ENCODE results near the gene CST6. TPM values are rescaled to one million over a fixed set of nuclear protein-coding genes. Genes with fewer than 3 reads are reported as not detected.

CST6 gene
- total RNA-seq, 1 donor from 2014 or later = 1.1 TPM

GRCh38 chr11:66052664-66052982 lies 40.8 kb downstream of the CST6 start:
- Mint-ChIP-seq H3K9me3 (no peaks in the 10 kb centered on the region), H3K36me3 (peaks cover 13% of the 10 kb centered on the region), H3K4me1 (peaks cover 46% of the 10 kb centered on the region), H3K4me3 (peak overlapping the region; percentile 99), H3K27me3 (ENCODE audit: low read depth) (peaks cover 4% of the 10 kb centered on the region), H3K27ac (peak overlapping the region; percentile 100)
- DNase-seq (ENCODE audit: low spot score in 2 of 2, unreplicated experiment in 2 of 2) = no peak
- TF ChIP-seq CTCF (IDR thresholded peaks at IDR 0.05; ENCODE audit: unreplicated experiment) = no peak

GRCh38 chr11:66055021-66055420 lies 43.2 kb downstream of the CST6 start:
- no peak for TF ChIP-seq CTCF (IDR thresholded peaks at IDR 0.05; ENCODE audit: unreplicated experiment)
- DNase-seq (ENCODE audit: low spot score in 2 of 2, unreplicated experiment in 2 of 2) = no peak
- Mint-ChIP-seq H3K27me3 (ENCODE audit: low read depth) (no peaks in the 10 kb centered on the region), H3K27ac (no peak overlapping the region), H3K36me3 (peaks cover 26% of the 10 kb centered on the region), H3K9me3 (no peaks in the 10 kb centered on the region), H3K4me1 (peaks cover 29% of the 10 kb centered on the region), H3K4me3 (no peak overlapping the region)

GRCh38 chr11:66056501-66056900 lies 44.7 kb downstream of the CST6 start:
- Mint-ChIP-seq H3K27me3 (ENCODE audit: low read depth) (no peaks in the 10 kb centered on the region), H3K36me3 (peaks cover 36% of the 10 kb centered on the region), H3K9me3 (no peaks in the 10 kb centered on the region), H3K27ac (no peak overlapping the region), H3K4me3 (no peak overlapping the region), H3K4me1 (peaks cover 17% of the 10 kb centered on the region)
- DNase-seq (ENCODE audit: low spot score in 2 of 2, unreplicated experiment in 2 of 2) = no peak
- TF ChIP-seq CTCF (IDR thresholded peaks at IDR 0.05; ENCODE audit: unreplicated experiment) = no peak

GRCh38 chr11:66059966-66060680 lies 48.3 kb downstream of the CST6 start:
- Mint-ChIP-seq H3K27me3 (ENCODE audit: low read depth) (no peaks in the 10 kb centered on the region), H3K9me3 (peaks cover 9% of the 10 kb centered on the region), H3K4me3 (no peak overlapping the region), H3K4me1 (no peaks in the 10 kb centered on the region), H3K36me3 (peaks cover 60% of the 10 kb centered on the region), H3K27ac (no peak overlapping the region)
- DNase-seq (ENCODE audit: low spot score in 2 of 2, unreplicated experiment in 2 of 2) = no peak
- TF ChIP-seq CTCF (IDR thresholded peaks at IDR 0.05; ENCODE audit: unreplicated experiment) = no peak

- Mint-ChIP-seq H3K27ac (no peak overlapping the region), H3K9me3 (peaks cover 12% of the 10 kb centered on the region), H3K4me1 (no peaks in the 10 kb centered on the region), H3K27me3 (ENCODE audit: low read depth) (no peaks in the 10 kb centered on the region), H3K36me3 (peaks cover 63% of the 10 kb centered on the region), H3K4me3 (no peak overlapping the region)
- no peak for DNase-seq (ENCODE audit: low spot score in 2 of 2, unreplicated experiment in 2 of 2)
- TF ChIP-seq CTCF (IDR thresholded peaks at IDR 0.05; ENCODE audit: unreplicated experiment) = no peak
Measured at GRCh38 chr11:66061268-66061667, 49.5 kb downstream of the CST6 start.

GRCh38 chr11:66062408-66062807 lies 50.6 kb downstream of the CST6 start:
- Mint-ChIP-seq H3K27me3 (ENCODE audit: low read depth) (no peaks in the 10 kb centered on the region), H3K36me3 (peaks cover 70% of the 10 kb centered on the region), H3K9me3 (peaks cover 12% of the 10 kb centered on the region), H3K27ac (no peak overlapping the region), H3K4me3 (no peak overlapping the region), H3K4me1 (no peaks in the 10 kb centered on the region)
- no peak for DNase-seq (ENCODE audit: low spot score in 2 of 2, unreplicated experiment in 2 of 2)
- no peak for TF ChIP-seq CTCF (IDR thresholded peaks at IDR 0.05; ENCODE audit: unreplicated experiment)
